Measurements from ENCODE around the gene HAO2. TPM values are rescaled to one million over a fixed set of nuclear protein-coding genes. Genes with fewer than 3 reads are reported as not detected.
"Not testable (repeated sequence)": the region's sequence is repeated elsewhere in the genome, so short reads cannot be mapped to it uniquely, and the experiment has no call there.

Gene HAO2
- total and polyA plus RNA-seq, 5 donors from 2014 or later, result not detected

DNA sequence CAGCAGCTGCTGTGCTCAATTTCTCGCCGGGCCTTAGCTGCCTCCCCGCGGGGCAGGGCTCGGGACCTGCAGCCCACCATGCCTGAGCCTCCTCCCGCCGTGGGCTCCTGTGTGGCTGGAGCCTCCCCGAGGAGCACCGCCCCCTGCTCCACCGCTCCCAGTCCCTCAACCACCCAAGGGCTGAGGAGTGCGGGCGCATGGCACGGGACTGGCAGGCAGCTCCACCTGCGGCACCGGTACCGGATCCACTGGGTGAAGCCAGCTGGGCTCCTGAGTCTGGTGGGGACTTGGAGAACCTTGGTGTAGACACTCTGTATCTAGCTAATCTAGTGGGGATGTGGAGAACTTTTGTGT is 34.7 kb upstream of the HAO2 start:
- not testable (repeated sequence) for H3K27ac ChIP-seq (ENCODE audit: insufficient read depth, low read length, poor library complexity, severe bottlenecking); H3K36me3 Mint-ChIP-seq; H3K4me1 ChIP-seq (ENCODE audit: control insufficient read depth, insufficient read depth, low read length, poor library complexity, severe bottlenecking); ATAC-seq (ENCODE audit: low read depth in 2 of 2); H3K27ac Mint-ChIP-seq; H3K4me3 ChIP-seq (ENCODE audit: low read depth, low read length); H3K9me3 Mint-ChIP-seq; H3K36me3 ChIP-seq (ENCODE audit: control insufficient read depth, insufficient read depth, low read length); H3K27me3 ChIP-seq (ENCODE audit: control insufficient read depth, insufficient read depth, low read length); H3K4me3 Mint-ChIP-seq; DNase-seq; H3K9me3 ChIP-seq (ENCODE audit: control insufficient read depth in 2 of 2, low read length in 2 of 2); H3K4me1 Mint-ChIP-seq
- H3K27me3 Mint-ChIP-seq, result peaks cover 11% of the 10 kb centered on the region

DNA sequence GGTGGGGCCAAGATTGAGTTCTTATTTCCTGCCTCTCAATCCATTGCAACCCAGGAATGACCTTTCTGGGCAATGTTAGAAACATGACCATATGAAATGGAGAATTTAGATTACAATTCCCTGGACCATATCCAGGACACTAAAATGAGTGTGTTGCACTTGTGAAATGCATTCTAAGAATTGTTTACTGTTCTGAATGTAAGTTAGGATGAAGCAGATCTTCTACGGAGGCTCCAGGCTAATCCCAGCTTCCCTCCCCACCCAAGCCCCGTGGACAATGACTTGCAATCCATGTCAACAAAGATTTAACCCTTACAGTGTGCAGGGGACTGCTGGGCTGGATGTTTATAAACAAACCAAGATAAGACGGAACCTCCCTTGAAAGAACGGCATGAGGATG is 31.7 kb upstream of the HAO2 start:
- no peaks in the 10 kb centered on the region for H3K36me3 ChIP-seq (ENCODE audit: control insufficient read depth, insufficient read depth, low read length)
- no peak overlapping the region for H3K27ac ChIP-seq (ENCODE audit: insufficient read depth, low read length, poor library complexity, severe bottlenecking)
- H3K4me3 Mint-ChIP-seq, result no peak overlapping the region
- H3K36me3 Mint-ChIP-seq, result no peaks in the 10 kb centered on the region
- H3K4me3 ChIP-seq (ENCODE audit: low read depth, low read length), result no peak overlapping the region
- H3K27ac Mint-ChIP-seq, result no peak overlapping the region
- no peaks in the 10 kb centered on the region for H3K4me1 Mint-ChIP-seq
- peaks cover 8% of the 10 kb centered on the region for H3K27me3 Mint-ChIP-seq
- no peaks in the 10 kb centered on the region for H3K4me1 ChIP-seq (ENCODE audit: control insufficient read depth, insufficient read depth, low read length, poor library complexity, severe bottlenecking)
- peaks cover 3% of the 10 kb centered on the region for H3K27me3 ChIP-seq (ENCODE audit: control insufficient read depth, insufficient read depth, low read length)
- DNase-seq (no peak), ATAC-seq (ENCODE audit: low read depth in 2 of 2) (no peak)
- no peaks in the 10 kb centered on the region for H3K9me3 ChIP-seq (ENCODE audit: control insufficient read depth in 2 of 2, low read length in 2 of 2)
- H3K9me3 Mint-ChIP-seq, result peaks cover 0 to 2% (median 0%) of the 10 kb centered on the region in 7 donors

DNA sequence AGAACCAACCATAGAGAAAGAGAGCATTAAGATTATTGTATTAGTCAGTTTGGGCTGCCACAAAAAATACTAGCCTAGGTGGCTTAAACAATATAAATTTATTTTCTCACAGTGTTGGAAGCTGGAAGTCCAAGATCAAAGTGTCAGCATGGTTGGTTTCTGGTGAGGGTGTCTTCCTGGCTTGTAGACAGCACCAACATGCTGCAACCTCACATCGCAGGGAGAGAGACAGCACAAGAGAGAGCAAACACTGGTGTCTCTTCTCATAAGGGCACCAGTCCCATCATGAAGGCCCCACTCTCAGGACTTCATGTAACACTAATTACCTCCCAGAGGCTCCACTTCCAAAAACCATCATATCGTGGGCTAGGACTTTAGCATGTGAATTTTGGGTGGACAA is 30.6 kb upstream of the HAO2 start:
- no peak for DNase-seq
- ATAC-seq (ENCODE audit: low read depth in 2 of 2), result no peak
- H3K4me3 Mint-ChIP-seq, result no peak overlapping the region
- Histone ChIP-seq H3K36me3 (ENCODE audit: control insufficient read depth, insufficient read depth, low read length) (no peaks in the 10 kb centered on the region), H3K4me3 (ENCODE audit: low read depth, low read length) (no peak overlapping the region), H3K27ac (ENCODE audit: insufficient read depth, low read length, poor library complexity, severe bottlenecking) (no peak overlapping the region), H3K9me3 (ENCODE audit: control insufficient read depth in 2 of 2, low read length in 2 of 2) (no peaks in the 10 kb centered on the region), H3K27me3 (ENCODE audit: control insufficient read depth, insufficient read depth, low read length) (peaks cover 3% of the 10 kb centered on the region), H3K4me1 (ENCODE audit: control insufficient read depth, insufficient read depth, low read length, poor library complexity, severe bottlenecking) (no peaks in the 10 kb centered on the region)
- H3K27ac Mint-ChIP-seq, result no peak overlapping the region
- H3K27me3 Mint-ChIP-seq, result no peaks in the 10 kb centered on the region
- H3K4me1 Mint-ChIP-seq, result no peaks in the 10 kb centered on the region
- no peaks in the 10 kb centered on the region for H3K36me3 Mint-ChIP-seq
- peaks cover 0 to 2% (median 0%) of the 10 kb centered on the region in 7 donors for H3K9me3 Mint-ChIP-seq

DNA sequence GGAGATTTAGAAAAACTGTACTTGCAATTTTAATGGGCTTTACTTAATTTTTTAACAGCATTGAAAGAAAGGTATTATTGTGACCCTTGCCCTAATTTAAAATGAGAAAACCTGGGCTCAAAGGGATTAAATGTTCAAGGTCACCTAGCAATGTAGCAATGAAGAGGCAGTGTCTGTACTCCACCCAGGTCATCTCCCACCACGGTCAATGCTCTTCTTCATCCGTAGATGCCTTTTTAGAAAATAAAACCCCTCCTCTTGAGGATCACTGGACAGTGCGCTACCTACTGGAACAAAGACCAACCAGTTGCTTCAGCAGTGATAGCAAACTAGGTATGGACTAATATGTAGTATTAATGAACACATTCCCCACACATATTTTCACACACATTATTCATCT is 29.8 kb upstream of the HAO2 start:
- Mint-ChIP-seq H3K27ac (no peak overlapping the region), H3K36me3 (no peaks in the 10 kb centered on the region), H3K4me3 (no peak overlapping the region), H3K27me3 (no peaks in the 10 kb centered on the region), H3K9me3 (peaks cover 0 to 2% (median 0%) of the 10 kb centered on the region in 7 donors), H3K4me1 (no peaks in the 10 kb centered on the region)
- DNase-seq (no peak), ATAC-seq (ENCODE audit: low read depth in 2 of 2) (no peak)
- Histone ChIP-seq H3K4me1 (ENCODE audit: control insufficient read depth, insufficient read depth, low read length, poor library complexity, severe bottlenecking) (no peaks in the 10 kb centered on the region), H3K4me3 (ENCODE audit: low read depth, low read length) (no peak overlapping the region), H3K27me3 (ENCODE audit: control insufficient read depth, insufficient read depth, low read length) (peaks cover 3% of the 10 kb centered on the region), H3K9me3 (ENCODE audit: control insufficient read depth in 2 of 2, low read length in 2 of 2) (no peaks in the 10 kb centered on the region), H3K27ac (ENCODE audit: insufficient read depth, low read length, poor library complexity, severe bottlenecking) (no peak overlapping the region), H3K36me3 (ENCODE audit: control insufficient read depth, insufficient read depth, low read length) (no peaks in the 10 kb centered on the region)

DNA sequence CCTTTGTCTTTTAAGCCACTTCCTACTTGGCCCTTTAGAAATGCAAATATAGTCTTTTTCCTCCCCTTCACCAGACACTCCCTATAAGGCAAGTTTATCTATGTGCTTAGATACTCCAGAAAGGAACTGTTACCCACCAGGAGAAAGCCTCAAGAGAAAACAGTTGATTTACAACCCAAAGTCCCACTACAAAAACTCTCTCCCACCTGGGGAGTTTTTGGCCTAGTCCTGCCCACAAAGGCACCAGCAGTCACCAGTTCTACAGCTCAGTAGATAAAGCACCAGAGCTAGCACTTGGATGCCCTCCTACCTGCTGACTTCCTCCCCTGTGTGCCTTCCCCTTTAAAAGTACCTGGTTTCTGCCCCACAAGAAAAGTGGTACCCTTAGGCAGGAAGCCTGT is 27.7 kb upstream of the HAO2 start:
- H3K4me3 ChIP-seq (ENCODE audit: low read depth, low read length), result no peak overlapping the region
- no peak overlapping the region for H3K27ac ChIP-seq (ENCODE audit: insufficient read depth, low read length, poor library complexity, severe bottlenecking)
- no peak for DNase-seq
- Mint-ChIP-seq H3K4me1 (no peaks in the 10 kb centered on the region), H3K36me3 (no peaks in the 10 kb centered on the region), H3K9me3 (peaks cover 0 to 8% (median 0%) of the 10 kb centered on the region in 7 donors), H3K27ac (no peak overlapping the region), H3K4me3 (no peak overlapping the region), H3K27me3 (no peaks in the 10 kb centered on the region)
- no peak for ATAC-seq (ENCODE audit: low read depth in 2 of 2)
- H3K36me3 ChIP-seq (ENCODE audit: control insufficient read depth, insufficient read depth, low read length), result no peaks in the 10 kb centered on the region
- H3K9me3 ChIP-seq (ENCODE audit: control insufficient read depth in 2 of 2, low read length in 2 of 2), result no peaks in the 10 kb centered on the region
- H3K27me3 ChIP-seq (ENCODE audit: control insufficient read depth, insufficient read depth, low read length), result peaks cover 3% of the 10 kb centered on the region
- H3K4me1 ChIP-seq (ENCODE audit: control insufficient read depth, insufficient read depth, low read length, poor library complexity, severe bottlenecking), result no peaks in the 10 kb centered on the region

DNA sequence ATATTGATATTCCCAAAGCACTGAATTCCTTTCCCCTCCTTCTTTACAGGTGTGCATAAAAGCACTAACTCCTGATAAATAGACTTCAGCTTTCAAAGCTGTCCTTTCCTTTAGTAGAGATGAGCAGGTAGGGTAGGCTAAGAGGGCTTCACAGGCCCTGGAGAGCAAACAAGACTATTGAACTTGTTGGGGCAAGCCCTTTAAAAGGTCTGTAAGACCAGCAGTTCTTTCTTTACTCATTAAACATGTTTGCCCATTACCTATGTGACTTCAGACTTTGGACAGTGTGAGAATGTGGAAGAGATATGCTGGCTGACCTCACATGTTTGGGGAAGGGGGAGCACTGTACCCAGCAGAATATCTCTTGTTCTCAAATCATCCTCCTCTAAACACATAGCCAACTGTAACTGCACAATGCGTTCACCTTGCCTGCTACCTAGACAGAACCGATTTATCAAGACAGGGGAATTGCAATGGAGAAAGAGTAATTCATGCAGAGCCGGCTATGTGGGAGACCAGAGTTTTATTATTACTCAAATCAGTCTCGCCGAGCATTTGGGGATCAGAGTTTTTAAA is 27.1 kb upstream of the HAO2 start:
- peaks cover 3% of the 10 kb centered on the region for H3K27me3 ChIP-seq (ENCODE audit: control insufficient read depth, insufficient read depth, low read length)
- no peak overlapping the region for H3K4me3 Mint-ChIP-seq
- peaks cover 0 to 8% (median 0%) of the 10 kb centered on the region in 7 donors for H3K9me3 Mint-ChIP-seq
- DNase-seq (no peak), ATAC-seq (ENCODE audit: low read depth in 2 of 2) (no peak)
- no peaks in the 10 kb centered on the region for H3K4me1 Mint-ChIP-seq
- no peak overlapping the region for H3K4me3 ChIP-seq (ENCODE audit: low read depth, low read length)
- H3K27me3 Mint-ChIP-seq, result no peaks in the 10 kb centered on the region
- H3K27ac ChIP-seq (ENCODE audit: insufficient read depth, low read length, poor library complexity, severe bottlenecking), result no peak overlapping the region
- H3K9me3 ChIP-seq (ENCODE audit: control insufficient read depth in 2 of 2, low read length in 2 of 2), result no peaks in the 10 kb centered on the region
- no peak overlapping the region for H3K27ac Mint-ChIP-seq
- no peaks in the 10 kb centered on the region for H3K36me3 ChIP-seq (ENCODE audit: control insufficient read depth, insufficient read depth, low read length)
- no peaks in the 10 kb centered on the region for H3K36me3 Mint-ChIP-seq
- no peaks in the 10 kb centered on the region for H3K4me1 ChIP-seq (ENCODE audit: control insufficient read depth, insufficient read depth, low read length, poor library complexity, severe bottlenecking)

DNA sequence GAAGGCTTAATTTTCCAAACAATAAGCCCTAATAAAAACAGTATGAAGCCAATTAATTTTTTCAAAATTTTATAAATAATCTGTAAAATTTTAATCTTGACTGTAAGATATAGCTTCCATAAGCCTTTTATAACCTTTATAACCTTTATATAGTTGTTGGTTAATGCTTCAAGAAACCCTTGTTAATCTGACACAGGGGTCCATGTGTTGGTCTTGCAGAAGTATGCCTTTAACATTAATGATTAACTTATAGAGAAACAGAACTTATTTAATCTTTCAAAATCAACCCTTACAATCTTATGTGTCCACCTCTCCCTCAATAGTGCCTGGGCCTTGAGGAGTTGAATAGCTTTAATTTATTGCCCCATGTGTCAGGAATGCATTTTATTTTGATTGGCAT is 23.2 kb upstream of the HAO2 start:
- no peaks in the 10 kb centered on the region for H3K27me3 ChIP-seq (ENCODE audit: control insufficient read depth, insufficient read depth, low read length)
- no peak overlapping the region for H3K27ac ChIP-seq (ENCODE audit: insufficient read depth, low read length, poor library complexity, severe bottlenecking)
- Mint-ChIP-seq H3K4me3 (no peak overlapping the region), H3K36me3 (no peaks in the 10 kb centered on the region), H3K9me3 (peaks cover 0 to 8% (median 0%) of the 10 kb centered on the region in 7 donors), H3K27me3 (peaks cover under 1% of the 10 kb centered on the region), H3K27ac (no peak overlapping the region), H3K4me1 (no peaks in the 10 kb centered on the region)
- ATAC-seq (ENCODE audit: low read depth in 2 of 2) (no peak), DNase-seq (no peak)
- no peak overlapping the region for H3K4me3 ChIP-seq (ENCODE audit: low read depth, low read length)
- H3K4me1 ChIP-seq (ENCODE audit: control insufficient read depth, insufficient read depth, low read length, poor library complexity, severe bottlenecking), result no peaks in the 10 kb centered on the region
- no peaks in the 10 kb centered on the region for H3K36me3 ChIP-seq (ENCODE audit: control insufficient read depth, insufficient read depth, low read length)
- H3K9me3 ChIP-seq (ENCODE audit: control insufficient read depth in 2 of 2, low read length in 2 of 2), result no peaks in the 10 kb centered on the region

DNA sequence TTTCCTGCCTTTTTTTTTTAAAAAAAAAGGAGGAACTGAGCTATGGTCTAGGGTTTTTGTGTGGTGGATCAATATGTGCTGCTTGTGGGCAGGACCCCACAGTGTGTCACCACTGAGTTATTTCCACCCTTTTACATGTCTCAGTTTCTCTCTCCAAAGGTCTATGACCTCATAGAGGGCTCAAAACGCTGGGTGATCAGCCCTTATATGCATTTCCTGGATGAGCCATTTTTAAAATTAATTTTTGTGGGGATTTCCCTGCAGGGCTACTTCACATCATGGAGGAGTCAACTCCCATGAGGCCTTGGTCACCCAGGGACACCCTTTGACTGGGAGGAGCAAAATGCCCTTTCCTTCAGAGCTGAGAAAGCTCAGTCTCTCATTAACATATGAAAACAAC is 20.7 kb upstream of the HAO2 start:
- no peak for ATAC-seq (ENCODE audit: low read depth in 2 of 2)

More for the DNA sequence above, 20.7 kb upstream of the HAO2 start:
- H3K9me3 ChIP-seq (ENCODE audit: control insufficient read depth in 2 of 2, low read length in 2 of 2), result no peaks in the 10 kb centered on the region
- no peaks in the 10 kb centered on the region for H3K4me1 ChIP-seq (ENCODE audit: control insufficient read depth, insufficient read depth, low read length, poor library complexity, severe bottlenecking)
- Mint-ChIP-seq H3K27me3 (peaks cover 4% of the 10 kb centered on the region), H3K27ac (no peak overlapping the region), H3K9me3 (peaks cover 0 to 9% (median 0%) of the 10 kb centered on the region in 7 donors), H3K36me3 (no peaks in the 10 kb centered on the region), H3K4me3 (no peak overlapping the region), H3K4me1 (no peaks in the 10 kb centered on the region)
- H3K36me3 ChIP-seq (ENCODE audit: control insufficient read depth, insufficient read depth, low read length), result no peaks in the 10 kb centered on the region
- H3K27me3 ChIP-seq (ENCODE audit: control insufficient read depth, insufficient read depth, low read length), result no peaks in the 10 kb centered on the region
- DNase-seq, result no peak
- no peak overlapping the region for H3K27ac ChIP-seq (ENCODE audit: insufficient read depth, low read length, poor library complexity, severe bottlenecking)
- no peak overlapping the region for H3K4me3 ChIP-seq (ENCODE audit: low read depth, low read length)
